Upper lobe of right lung (tissue), 1 donor: Measurements from ENCODE around the gene CACNA2D4. TPM values are rescaled to one million over a fixed set of nuclear protein-coding genes. Genes with fewer than 3 reads are reported as not detected.
A peak's percentile ranks its signal among the peaks of the same experiment; 100 is the strongest.

ENCODE experiments used
- ATAC-seq: fragments of 200-7000 bp; cut with Tn5 transposase; one replicate; pipeline ENCODE4 v1.9.1; 2020; ENCODE audit warnings: mild to moderate bottlenecking, moderate library complexity
- DNase-seq: peaks from one replicate; pipeline ENCODE4 v3.0.0-alpha.2; 2020
- H3K27ac ChIP-seq: fragments of 200-600 bp; one replicate; pipeline ENCODE4 v1.8.0; 2022
- H3K27me3 ChIP-seq: fragments of 200-600 bp; one replicate; pipeline ENCODE4 v1.8.0; 2022; ENCODE audit warnings: mild to moderate bottlenecking
- H3K36me3 ChIP-seq: fragments of 200-600 bp; one replicate; pipeline ENCODE4 v1.8.0; 2022
- H3K4me1 ChIP-seq: fragments of 200-600 bp; one replicate; pipeline ENCODE4 v1.8.0; 2022
- H3K4me3 ChIP-seq: fragments of 200-600 bp; one replicate; pipeline ENCODE4 v1.8.0; 2022; ENCODE audit warnings: mild to moderate bottlenecking
- H3K9me3 ChIP-seq: fragments of 200-600 bp; one replicate; pipeline ENCODE4 v1.8.0; 2022
- intact Hi-C: fragments of 100-400 bp; cut with DNase I; formaldehyde crosslinking; loops from one replicate; pipeline ENCODE4 v1.11.0; 2022
- total RNA-seq: library from RNA; stranded (reverse); fragmentation: NEBNext Ultra II Directional; extraction: Animal tissue kit (Norgen Biotek cat#: 25700); gene quantifications from one replicate; pipeline ENCODE4 v1.2.1, GENCODE V29; 2021
- TF ChIP-seq, protein P1 (sequence below): fragments of 200-600 bp; IDR thresholded peaks from one replicate; pipeline ENCODE4 v1.8.0; 2022; ENCODE audit warnings: antibody characterized with exemption
- donor health status: DM: no; HTN: yes; CAD: no; lungs with severe emphysema.

The CACNA2D4 gene
- total RNA-seq, 1 donor from 2014 or later: 5.5 TPM

DNA sequence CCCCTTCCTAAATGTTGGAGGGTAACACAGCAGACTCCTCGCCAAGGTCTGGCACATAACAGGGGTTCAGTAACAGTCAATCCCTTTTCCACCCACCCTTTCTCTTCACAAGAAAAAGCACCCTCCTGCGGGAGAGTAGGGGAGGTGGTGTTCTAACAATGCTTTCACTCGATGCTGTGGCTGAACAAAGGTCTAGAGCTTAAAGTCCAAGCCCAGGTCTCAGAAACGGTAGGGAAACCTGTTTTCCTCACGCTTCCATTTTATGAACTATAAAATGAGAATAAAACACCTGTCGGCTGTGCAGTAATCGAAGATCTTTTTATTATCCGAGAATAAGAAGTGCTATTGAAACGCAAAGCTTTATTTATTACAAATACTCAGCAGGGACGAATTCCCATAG, 20.9 kb upstream of the CACNA2D4 start:
- no peaks in the 10 kb centered on the region for H3K9me3 ChIP-seq
- no peak overlapping the region for H3K27ac ChIP-seq
- ATAC-seq: no peak
- intact Hi-C loops: loop anchor here (5.0 to 10.0 kb wide), 2 partner anchors 142 to 305 kb away; no protein-coding TSS in a partner anchor
- no peak for DNase-seq
- H3K4me3 ChIP-seq: no peak overlapping the region
- H3K27me3 ChIP-seq: no peaks in the 10 kb centered on the region
- H3K36me3 ChIP-seq: peaks cover 30% of the 10 kb centered on the region
- TF ChIP-seq, protein P1, sequence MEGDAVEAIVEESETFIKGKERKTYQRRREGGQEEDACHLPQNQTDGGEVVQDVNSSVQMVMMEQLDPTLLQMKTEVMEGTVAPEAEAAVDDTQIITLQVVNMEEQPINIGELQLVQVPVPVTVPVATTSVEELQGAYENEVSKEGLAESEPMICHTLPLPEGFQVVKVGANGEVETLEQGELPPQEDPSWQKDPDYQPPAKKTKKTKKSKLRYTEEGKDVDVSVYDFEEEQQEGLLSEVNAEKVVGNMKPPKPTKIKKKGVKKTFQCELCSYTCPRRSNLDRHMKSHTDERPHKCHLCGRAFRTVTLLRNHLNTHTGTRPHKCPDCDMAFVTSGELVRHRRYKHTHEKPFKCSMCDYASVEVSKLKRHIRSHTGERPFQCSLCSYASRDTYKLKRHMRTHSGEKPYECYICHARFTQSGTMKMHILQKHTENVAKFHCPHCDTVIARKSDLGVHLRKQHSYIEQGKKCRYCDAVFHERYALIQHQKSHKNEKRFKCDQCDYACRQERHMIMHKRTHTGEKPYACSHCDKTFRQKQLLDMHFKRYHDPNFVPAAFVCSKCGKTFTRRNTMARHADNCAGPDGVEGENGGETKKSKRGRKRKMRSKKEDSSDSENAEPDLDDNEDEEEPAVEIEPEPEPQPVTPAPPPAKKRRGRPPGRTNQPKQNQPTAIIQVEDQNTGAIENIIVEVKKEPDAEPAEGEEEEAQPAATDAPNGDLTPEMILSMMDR: no peak
- peaks cover 7% of the 10 kb centered on the region for H3K4me1 ChIP-seq

DNA sequence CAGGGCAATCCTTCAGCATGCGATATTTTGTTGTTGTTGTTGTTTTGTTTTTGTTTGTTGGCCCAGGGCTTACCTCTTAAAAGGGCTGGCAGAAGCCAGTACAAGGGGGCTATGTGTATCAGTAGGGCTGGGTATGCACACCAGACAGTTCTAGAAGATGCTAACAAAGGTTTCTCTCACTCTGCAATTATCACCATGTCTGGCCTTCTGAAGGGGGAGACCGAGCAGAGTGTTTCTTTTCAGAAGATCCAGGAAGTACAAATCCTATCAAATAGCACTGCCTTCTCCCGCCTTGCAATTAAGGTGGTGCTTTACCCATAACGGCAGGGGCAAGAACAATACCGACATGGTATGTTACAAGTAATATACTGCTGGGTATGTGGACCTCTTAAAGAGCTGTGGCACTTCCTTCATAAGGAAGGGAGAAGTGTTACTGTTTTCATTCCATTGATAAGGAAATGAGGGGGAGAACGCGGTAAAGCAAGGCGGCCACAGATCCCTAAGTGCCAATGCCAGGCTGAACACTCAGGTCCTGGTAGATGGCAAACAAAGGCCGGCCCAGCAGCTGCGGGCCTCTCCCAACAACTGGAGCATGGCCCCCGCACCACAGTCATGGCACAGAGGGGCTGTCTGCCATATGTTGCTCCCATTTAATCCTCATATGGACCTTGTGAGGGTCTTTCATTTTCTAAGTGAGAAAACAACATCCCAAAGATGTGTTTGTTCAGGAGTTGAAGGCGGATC, 19.2 kb upstream of the CACNA2D4 start:
- intact Hi-C loops: loop anchor here (5.0 to 10.0 kb wide), 2 partner anchors 140 to 303 kb away; no protein-coding TSS in a partner anchor
- H3K4me1 ChIP-seq: peaks cover 7% of the 10 kb centered on the region
- ATAC-seq (no peak), DNase-seq (peak; percentile 58)
- no peaks in the 10 kb centered on the region for H3K9me3 ChIP-seq
- H3K4me3 ChIP-seq: no peak overlapping the region
- H3K36me3 ChIP-seq: peaks cover 30% of the 10 kb centered on the region
- H3K27me3 ChIP-seq: no peaks in the 10 kb centered on the region
- peak overlapping the region; percentile 36 for H3K27ac ChIP-seq
- TF ChIP-seq, protein P1: no peak

DNA sequence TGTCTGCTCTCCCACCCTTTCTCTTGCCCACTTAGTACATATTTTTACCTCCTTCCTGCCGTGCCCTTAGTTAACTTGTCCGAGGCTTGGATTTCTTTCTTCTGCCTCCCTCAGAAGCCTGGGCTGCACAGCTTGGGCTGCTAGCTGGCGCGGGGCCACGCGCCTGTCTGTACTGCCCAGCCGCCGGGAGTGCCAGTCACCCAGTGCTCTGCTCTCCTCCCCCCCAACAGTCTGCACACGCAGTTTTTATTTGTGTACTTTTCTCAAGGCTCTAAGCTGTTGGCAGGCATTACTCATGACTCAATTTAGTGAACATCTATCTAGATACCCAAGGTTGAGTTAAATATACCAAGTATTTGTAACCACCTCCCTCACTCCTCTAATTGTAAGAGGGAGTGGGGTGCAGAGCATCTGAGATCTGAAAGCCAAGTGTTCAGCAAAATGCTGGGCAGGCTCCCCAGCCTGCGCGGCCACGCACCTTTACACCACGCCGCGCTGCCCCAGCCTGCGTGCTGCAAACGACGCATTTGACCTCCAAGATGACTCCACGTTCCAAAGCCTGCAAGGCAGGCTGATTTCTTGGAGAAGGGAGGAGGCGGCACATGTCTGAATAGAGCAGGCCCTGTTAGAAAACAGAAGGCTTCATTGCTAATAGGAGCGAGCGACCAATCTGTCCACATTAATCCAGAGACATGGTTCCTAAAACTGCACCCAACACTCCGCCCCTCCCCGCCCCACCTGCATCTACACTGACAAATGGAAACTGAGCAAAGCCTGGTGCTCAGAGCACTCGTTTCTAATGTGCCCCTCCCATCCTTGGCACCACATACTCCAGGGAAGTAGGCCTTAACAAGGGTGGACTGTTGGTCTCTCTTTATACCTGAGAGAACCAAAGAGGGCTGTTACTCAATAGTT, 18.2 kb upstream of the CACNA2D4 start:
- Histone ChIP-seq H3K36me3 (peaks cover 29% of the 10 kb centered on the region), H3K4me3 (no peak overlapping the region), H3K27ac (peak overlapping the region; percentile 17), H3K4me1 (peaks cover 7% of the 10 kb centered on the region), H3K9me3 (no peaks in the 10 kb centered on the region), H3K27me3 (no peaks in the 10 kb centered on the region)
- DNase-seq (peak; percentile 87), ATAC-seq (peak; percentile 84)
- intact Hi-C loops: loop anchor here (5.0 to 10.0 kb wide), 2 partner anchors 139 to 302 kb away; no protein-coding TSS in a partner anchor
- TF ChIP-seq, protein P1: no peak

DNA sequence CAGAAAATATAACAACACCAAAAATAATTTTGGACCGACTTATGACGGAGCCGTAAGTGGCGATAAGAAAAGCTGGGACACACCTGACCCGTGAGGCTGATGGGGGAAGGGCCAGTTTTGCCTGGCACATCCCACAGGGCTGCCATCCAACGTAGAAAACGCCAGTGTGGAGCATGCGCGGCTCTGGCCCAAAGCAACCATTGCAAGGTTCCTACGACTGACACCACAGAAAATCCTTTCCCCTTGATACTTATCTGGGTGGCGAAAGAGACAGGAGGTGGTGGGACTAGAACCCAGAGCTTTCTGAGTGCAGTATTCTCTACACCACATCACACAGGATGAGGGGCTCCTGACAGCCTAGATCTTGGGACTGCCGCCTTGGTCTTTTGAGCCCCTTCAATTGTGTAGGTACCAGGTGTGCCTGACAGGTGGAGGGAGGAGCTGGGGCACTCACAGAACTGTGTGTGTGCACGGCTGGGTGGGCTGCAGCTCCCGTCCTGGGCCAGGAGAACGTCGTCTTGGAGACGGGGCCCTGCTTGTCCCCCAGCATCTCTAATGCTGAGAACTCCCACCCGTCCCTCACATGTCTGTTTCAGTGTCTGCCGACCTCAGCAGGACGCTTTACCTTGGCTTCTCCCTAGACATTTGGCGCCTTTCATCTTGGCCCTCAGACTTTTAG, 17.4 kb upstream of the CACNA2D4 start:
- intact Hi-C loops: loop anchor here (5.0 to 10.0 kb wide), 2 partner anchors 139 to 301 kb away; no protein-coding TSS in a partner anchor
- Histone ChIP-seq H3K27me3 (no peaks in the 10 kb centered on the region), H3K4me3 (no peak overlapping the region), H3K9me3 (no peaks in the 10 kb centered on the region), H3K27ac (peak overlapping the region; percentile 17), H3K36me3 (peaks cover 21% of the 10 kb centered on the region), H3K4me1 (peaks cover 7% of the 10 kb centered on the region)
- ATAC-seq (peak; percentile 4), DNase-seq (peak; percentile 63)
- TF ChIP-seq, protein P1: no peak

DNA sequence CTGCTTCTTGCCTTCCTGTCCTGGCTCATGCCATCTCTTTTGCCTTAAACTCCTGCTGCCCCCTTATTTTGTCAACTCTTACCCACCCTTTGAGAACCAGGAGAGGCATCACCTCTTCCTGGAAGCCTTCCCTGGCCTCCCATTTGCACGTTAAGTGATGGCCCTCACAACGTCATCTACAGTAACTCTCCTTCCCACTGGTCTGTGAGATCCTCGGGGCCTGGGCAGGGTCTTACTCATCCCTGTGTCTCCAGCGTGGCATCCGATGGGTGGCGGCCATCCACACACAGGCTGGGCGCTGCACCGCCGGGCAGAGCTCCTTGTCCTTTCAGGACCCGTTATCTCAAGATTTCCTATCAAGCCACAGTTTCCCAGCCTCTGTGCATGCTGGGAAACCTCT, 16.8 kb upstream of the CACNA2D4 start:
- TF ChIP-seq, protein P1: no peak
- Histone ChIP-seq H3K36me3 (peaks cover 15% of the 10 kb centered on the region), H3K27me3 (no peaks in the 10 kb centered on the region), H3K9me3 (no peaks in the 10 kb centered on the region), H3K4me1 (peaks cover 7% of the 10 kb centered on the region), H3K4me3 (no peak overlapping the region), H3K27ac (no peak overlapping the region)
- DNase-seq (peak; percentile 45), ATAC-seq (no peak)
- intact Hi-C loops: loop anchor here (5.0 to 10.0 kb wide), 2 partner anchors 138 to 300 kb away; no protein-coding TSS in a partner anchor
